Adrenal gland (tissue), 12 donors: ENCODE data around the gene RRBP1. TPM values are rescaled to one million over a fixed set of nuclear protein-coding genes. Genes with fewer than 3 reads are reported as not detected.

Experiments used
- DNase-seq, 7 donors: peaks; one replicate each; pipeline ENCODE4 v3.0.0-alpha.2; 2019 to 2020
- H3K27ac ChIP-seq, 5 donors: fragments of 200-600 bp; sonication (generic) in 4 of 5; 1 replicate in 3 of 5; 2 replicates in 2 of 5; pipeline versions ENCODE4 v1.5.1 to v1.8.0; 2016 to 2020; ENCODE audit warnings: mild to moderate bottlenecking in 1 of 5
- H3K27me3 ChIP-seq: fragments of 200-600 bp; 2 replicates; pipeline ENCODE4 v1.8.0; 2021
- H3K36me3 ChIP-seq, 2 donors: fragments of 200-600 bp; replicated peaks in 1 of 2; 1 replicate in 1 of 2; 2 replicates in 1 of 2; pipeline versions ENCODE4 v1.5.1 to v1.8.0; 2018 to 2022
- H3K4me1 ChIP-seq, 2 donors: fragments of 200-600 bp; replicated peaks in 1 of 2; 1 replicate in 1 of 2; 2 replicates in 1 of 2; pipeline versions ENCODE4 v1.5.1 to v1.8.0; 2018 to 2021
- H3K4me3 ChIP-seq, 4 donors: fragments of 200-600 bp; sonication (generic) in 3 of 4; one replicate each; pipeline ENCODE4 v1.5.1; 2016 to 2018
- H3K9me3 ChIP-seq, 3 donors: fragments of 200-600 bp; sonication (generic) in 1 of 3; replicated peaks in 1 of 3; 1 replicate in 2 of 3; 2 replicates in 1 of 3; pipeline versions ENCODE4 v1.5.1 to v1.8.0; 2016 to 2021
- CTCF ChIP-seq, 6 experiments: fragments of 450-650 bp in 4 of 6; fragments of 200-600 bp in 2 of 6; sonication (generic) in 1 of 6; IDR thresholded peaks; 1 replicate in 5 of 6; 2 replicates in 1 of 6; pipeline versions ENCODE4 v1.5.1 to v1.8.0; 2016 to 2021; ENCODE audit warnings: antibody characterized with exemption in 6 of 6, mild to moderate bottlenecking in 2 of 6, moderate library complexity in 1 of 6
- POLR2A ChIP-seq, 2 donors: fragments of 450-650 bp; IDR thresholded peaks; one replicate each; pipeline ENCODE4 v1.6.1; 2017; ENCODE audit warnings: antibody characterized with exemption in 2 of 2, mild to moderate bottlenecking in 2 of 2, moderate library complexity in 1 of 2
- WGBS, 4 donors: extraction: QIAGEN DNeasy Blood & Tissue Kit in 2 of 4; methylation state at CpG; one replicate each; pipeline versions ENCODE4 v1.1.5 to v1.1.7; 2013 to 2017; 5-methylcytosine and 5-hydroxymethylcytosine counted together
- intact Hi-C, 2 donors: fragments of 100-400 bp; cut with DNase I; formaldehyde crosslinking; loops; one replicate each; pipeline versions ENCODE4 v1.14.1 to v1.15.0; 2022 to 2023
- polyA plus RNA-seq, 3 donors: library from polyadenylated mRNA; stranded (reverse); fragments of 200-250 nt in 2 of 3; fragments of 350-450 nt in 1 of 3; fragmentation: Illumina TruSeq in 1 of 3; extraction: RNeasy Lipid Tissue Mini Kit (QIAGEN cat#74804) in 1 of 3; gene quantifications; one replicate each; pipeline ENCODE4 v1.2.3, GENCODE V29; 2013 to 2014
- total RNA-seq, 9 donors: library from RNA; depleted of rRNA in 4 of 9; stranded (reverse); fragments of >200 nt in 4 of 9; fragments of 120-200 nt in 1 of 9; fragmentation: NEBNext Ultra II Directional in 1 of 9; extraction: Animal tissue kit (Norgen Biotek cat#: 25700) in 1 of 9; gene quantifications; one replicate each; pipeline versions ENCODE4 v1.1.0 to v1.2.4, GENCODE V29; 2013 to 2023
- donor health status: healthy with polysubstance abuse.
- donor health status: Bipolar disorder and iron deficiency.
- donor health status: DM: yes; HTN: yes; CAD: no.
- donor health status: DM: no; HTN: no; CAD: no.
- donor health status: DM: no; HTN: no; CAD: no.
- donor health status: DM: yes; HTN: yes; CAD: no.

Gene RRBP1
- total and polyA plus RNA-seq, 12 donors, result 73.9 to 261 (median 122) TPM

- Histone ChIP-seq H3K36me3 (peaks cover 0 to 8% of the 10 kb centered on the region in 2 donors), H3K27ac (peak overlapping the region in 1 of 5 donors; percentile 1), H3K9me3 (no peaks in the 10 kb centered on the region), H3K4me1 (peaks cover 35 to 50% of the 10 kb centered on the region in 2 donors), H3K4me3 (no peak overlapping the region), H3K27me3 (no peaks in the 10 kb centered on the region)
- intact Hi-C loops, result no loop called here
- 83 to 90% (median 89%) methylated on average over 2 of the region's 2 CpGs for WGBS, 4 donors
- TF ChIP-seq POLR2A (IDR thresholded peaks at IDR 0.05), result no peak
- no peak for TF ChIP-seq CTCF (IDR thresholded peaks at IDR 0.05)
- peak in 1 of 7 donors; percentile 15 for DNase-seq
Observed at GRCh38 chr20:17651760-17652388, 30.2 kb downstream of the RRBP1 start.

GRCh38 chr20:17651129-17651759, 30.8 kb downstream of the RRBP1 start:
- TF ChIP-seq CTCF (IDR thresholded peaks at IDR 0.05), result no peak
- Histone ChIP-seq H3K9me3 (no peaks in the 10 kb centered on the region), H3K36me3 (peaks cover 0 to 8% of the 10 kb centered on the region in 2 donors), H3K27me3 (no peaks in the 10 kb centered on the region), H3K4me3 (no peak overlapping the region), H3K27ac (peak overlapping the region in 1 of 5 donors; percentile 1), H3K4me1 (peaks cover 39 to 55% of the 10 kb centered on the region in 2 donors)
- intact Hi-C loops, result no loop called here
- DNase-seq, result peak in 1 of 7 donors; percentile 17
- WGBS, 4 donors, result 46 to 53% (median 50%) methylated on average over 11 of the region's 11 CpGs

GRCh38 chr20:17650301-17651128, 31.5 kb downstream of the RRBP1 start:
- H3K27me3 ChIP-seq, result no peaks in the 10 kb centered on the region
- intact Hi-C loops, result no loop called here
- H3K9me3 ChIP-seq, result no peaks in the 10 kb centered on the region
- H3K4me1 ChIP-seq, result peaks cover 42 to 58% of the 10 kb centered on the region in 2 donors
- no peak overlapping the region for H3K4me3 ChIP-seq
- 38 to 58% (median 55%) methylated on average over 9 to 12 of the region's 12 CpGs for WGBS, 4 donors
- peak in 1 of 7 donors; percentile 14 for DNase-seq
- TF ChIP-seq CTCF (IDR thresholded peaks at IDR 0.05) (no peak), POLR2A (IDR thresholded peaks at IDR 0.05) (no peak)
- peaks cover 0 to 8% of the 10 kb centered on the region in 2 donors for H3K36me3 ChIP-seq
- peak overlapping the region in 1 of 5 donors; percentile 6 for H3K27ac ChIP-seq
